Pulmonary artery endothelial cell (primary cell): ENCODE measurements around the gene DCUN1D3. TPM values are rescaled to one million over a fixed set of nuclear protein-coding genes. Genes with fewer than 3 reads are reported as not detected.
A peak's percentile ranks its signal among the peaks of the same experiment; 100 is the strongest.
"Not testable (repeated sequence)": the region's sequence is repeated elsewhere in the genome, so short reads cannot be mapped to it uniquely, and the experiment has no call there.

ENCODE experiments used
- DNase-seq: peaks from one replicate; pipeline ENCODE4 v3.0.0-alpha.2; 2011; ENCODE audit warnings: low read depth, low spot score
- total RNA-seq: library from RNA; depleted of rRNA; stranded (reverse); fragments of >200 nt; gene quantifications from 2 replicates; pipeline ENCODE4 v1.2.3, GENCODE V29; 2014

The DCUN1D3 gene
- total RNA-seq, 1 donor from 2014 or later, result 67.9 TPM

DNA sequence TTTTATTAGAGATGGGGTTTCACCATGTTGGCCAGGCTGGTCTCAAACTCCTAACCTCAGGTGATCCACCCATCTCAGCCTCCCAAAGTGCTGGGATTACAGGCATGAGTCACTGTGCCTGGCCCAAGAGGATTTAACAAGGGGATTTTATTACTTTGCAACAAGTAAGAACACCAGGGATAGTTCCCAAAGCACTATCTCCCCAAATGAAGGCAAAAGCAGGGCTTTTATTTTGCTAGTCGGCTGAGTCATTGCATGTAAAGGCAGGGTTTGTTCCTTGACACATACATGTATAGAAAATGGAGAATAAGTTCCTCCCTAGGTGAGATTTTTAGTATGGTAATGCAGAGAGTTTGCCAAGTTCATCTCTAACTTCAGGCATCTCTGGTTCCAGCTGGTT, 69.8 kb downstream of the DCUN1D3 start:
- DNase-seq, result no peak

- DNase-seq, result no peak
Observed at GRCh38 chr16:20829536-20829935, 70.6 kb downstream of the DCUN1D3 start.

- DNase-seq, result no peak
Observed at GRCh38 chr16:20826039-20826566, 74.1 kb downstream of the DCUN1D3 start.

GRCh38 chr16:20822521-20823325, 77.4 kb downstream of the DCUN1D3 start:
- DNase-seq, result no peak

GRCh38 chr16:20821682-20822081, 78.5 kb downstream of the DCUN1D3 start:
- DNase-seq, result no peak

DNA sequence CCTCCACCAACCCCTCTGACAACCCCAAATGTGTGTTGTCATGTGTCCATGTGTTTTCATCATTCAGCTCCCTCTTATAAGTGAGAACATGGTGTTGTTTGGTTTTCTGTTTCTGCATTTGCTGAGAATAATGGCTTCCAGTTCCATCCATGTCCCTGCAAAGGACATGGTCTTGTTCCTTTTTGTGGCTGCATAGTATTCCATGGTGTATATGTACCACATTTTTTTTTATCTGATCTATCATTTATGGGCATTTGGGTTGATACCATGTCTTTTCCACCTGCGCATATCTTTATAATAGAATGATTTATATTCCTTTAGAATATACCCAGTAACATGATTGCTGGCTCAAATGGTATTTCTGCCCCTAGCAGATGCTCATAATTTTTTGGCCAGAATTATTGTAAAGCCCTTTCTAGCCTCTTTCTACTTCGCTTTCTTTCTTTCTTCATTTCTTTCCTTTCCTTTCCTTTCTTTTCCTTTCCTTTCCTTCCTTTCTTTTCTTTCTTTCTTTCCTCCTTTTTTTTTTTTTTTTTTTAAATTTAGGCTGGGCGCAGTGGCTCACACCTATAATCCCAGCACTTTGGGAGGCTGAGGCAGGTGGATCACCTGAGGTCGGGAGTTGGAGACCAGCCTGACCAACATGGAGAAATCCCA, 81.1 kb downstream of the DCUN1D3 start:
- DNase-seq, result no peak

DNA sequence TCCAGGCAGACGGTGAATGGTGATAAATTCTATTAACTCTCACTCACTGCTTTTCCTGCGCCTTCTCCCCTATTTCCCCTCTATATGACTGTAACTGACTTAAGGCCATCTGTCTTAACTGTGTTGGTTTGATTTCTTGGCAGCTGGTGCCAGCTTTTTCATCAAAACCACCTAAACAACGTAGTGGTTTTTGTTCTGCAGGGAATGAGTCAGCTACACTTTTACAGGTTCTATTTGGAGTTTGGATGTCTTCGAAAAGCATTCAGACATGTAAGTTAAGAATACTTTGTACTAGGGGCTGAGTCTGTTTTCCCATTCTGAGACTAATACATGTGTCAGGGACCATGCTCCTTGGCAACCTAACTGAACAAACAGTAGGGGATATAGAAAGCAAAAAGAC, 85.4 kb downstream of the DCUN1D3 start:
- peak; percentile 60 for DNase-seq

DNA sequence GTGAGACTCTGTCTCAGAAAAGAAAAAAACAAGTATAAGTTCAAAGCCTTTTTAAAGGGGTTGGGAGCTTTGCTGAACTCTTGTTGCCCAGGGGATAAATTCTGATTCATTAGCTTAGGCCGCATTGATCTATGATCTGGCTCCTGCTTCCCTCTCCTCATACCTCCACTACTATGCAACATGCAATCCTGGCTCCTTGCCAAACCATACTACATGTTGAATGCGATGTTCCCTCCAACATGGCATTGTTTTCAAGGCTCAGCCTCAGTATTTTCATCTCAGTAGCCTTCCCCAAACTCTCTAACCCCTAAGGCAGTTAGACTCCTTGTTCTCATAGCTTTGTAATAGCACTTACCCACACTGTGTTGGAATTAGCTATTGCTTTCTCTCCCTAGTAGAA, 87.6 kb downstream of the DCUN1D3 start:
- no peak for DNase-seq

GRCh38 chr16:20811889-20812439, 88.2 kb downstream of the DCUN1D3 start:
- DNase-seq, result no peak

DNA sequence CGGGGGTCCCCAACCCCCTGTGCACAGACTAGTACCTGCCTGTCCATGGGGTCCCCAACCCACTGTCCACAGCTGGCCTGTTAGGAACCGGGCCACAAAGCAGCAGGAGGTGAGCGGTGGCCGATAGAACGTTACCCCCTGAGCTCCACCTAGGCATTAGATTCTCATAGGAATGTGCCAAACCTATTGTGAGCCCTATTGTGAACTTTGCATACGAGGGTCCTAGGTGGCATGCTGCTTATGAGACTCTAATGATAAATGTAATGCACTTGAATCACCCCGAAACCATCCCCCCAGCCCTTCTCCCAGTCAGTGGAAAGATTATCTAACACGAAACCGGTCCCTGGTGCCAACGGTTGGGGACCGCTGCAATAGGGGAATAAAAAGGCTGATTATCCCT, 92.3 kb downstream of the DCUN1D3 start:
- DNase-seq, result no peak

DNA sequence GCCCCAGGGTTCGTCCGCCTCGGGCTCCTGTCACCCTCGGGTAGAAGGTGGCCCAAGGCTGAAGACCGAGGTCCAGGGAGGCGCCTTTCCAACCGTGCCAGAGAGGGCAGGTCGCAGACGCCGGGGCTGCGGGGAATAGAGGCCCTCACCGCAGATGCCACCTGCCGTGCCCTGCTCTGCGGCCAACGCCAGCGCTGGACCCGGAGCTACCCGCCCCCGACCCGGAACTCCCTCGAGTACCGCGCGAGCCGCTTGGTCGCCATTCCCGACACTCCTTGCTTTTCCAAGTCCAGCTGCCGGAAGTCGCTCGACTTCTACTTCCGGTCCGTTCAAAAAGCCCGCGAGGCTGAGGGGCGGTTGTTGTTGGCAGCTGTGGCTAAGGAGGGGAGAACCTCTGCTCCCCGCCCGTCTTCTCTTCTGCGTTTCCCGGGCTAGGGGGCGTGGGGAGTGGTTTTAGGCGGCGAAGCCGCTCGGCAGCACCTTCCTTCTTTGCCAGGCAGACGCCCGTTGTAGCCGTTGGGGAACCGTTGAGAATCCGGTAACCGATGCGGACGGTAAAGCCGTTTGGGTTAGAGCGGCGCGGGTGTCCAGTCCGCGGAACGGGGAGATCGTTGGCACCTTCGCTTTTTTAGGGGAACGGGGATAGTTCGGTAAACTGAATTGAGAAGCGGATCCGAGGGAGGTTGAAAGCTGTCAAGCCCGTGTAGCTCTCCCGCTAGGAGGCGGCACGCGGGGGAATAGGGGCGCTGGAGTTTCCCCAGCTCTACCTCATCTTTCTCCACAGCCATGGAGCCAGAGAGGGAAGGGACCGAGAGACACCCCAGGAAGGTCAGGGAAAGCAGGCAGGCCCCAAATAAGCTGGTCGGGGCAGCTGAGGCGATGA, 93.7 kb downstream of the DCUN1D3 start, which contains the start of the genes ERI2 and REXO5:
Gene ERI2, minus strand, starts transcription at position 305 of the 883 bp plus-strand sequence. Its CDS starts 42 bp downstream, at position 263.
Gene REXO5, plus strand, starts transcription at position 360 of the 883 bp plus-strand sequence. Its CDS starts 427 bp downstream, at position 787.
- DNase-seq, result peak; percentile 83

- not testable (repeated sequence) for DNase-seq
Observed at GRCh38 chr16:20805684-20806167, 94.4 kb downstream of the DCUN1D3 start.

Other genes with a start within 250 kb of the DCUN1D3 start
- under 0.01 TPM in 1 of 2 replicates, not detected in the other for gene ACSM1, start 202.7 kb downstream of the DCUN1D3 start, total RNA-seq
- 59.7 and 87.4 TPM in 2 replicates for gene THUMPD1, start 158.5 kb downstream of the DCUN1D3 start, total RNA-seq
- gene ACSM3, start 136.3 kb downstream of the DCUN1D3 start, total RNA-seq, result 4.7 and 14.0 TPM in 2 replicates
- 9.0 and 11.8 TPM in 2 replicates for gene ERI2, start 93.9 kb downstream of the DCUN1D3 start, total RNA-seq
- gene REXO5, start 93.8 kb downstream of the DCUN1D3 start, total RNA-seq, result 5.5 and 6.9 TPM in 2 replicates
- 75.0 and 107 TPM in 2 replicates for gene LYRM1, start 413 bp upstream of the DCUN1D3 start, total RNA-seq